Measurements from ENCODE around the gene POLH. TPM values are rescaled to one million over a fixed set of nuclear protein-coding genes. Genes with fewer than 3 reads are reported as not detected.
"Not testable (repeated sequence)": the region's sequence is repeated elsewhere in the genome, so short reads cannot be mapped to it uniquely, and the experiment has no call there.

The POLH gene
- total RNA-seq, 1 donor: 26.4 TPM

DNA sequence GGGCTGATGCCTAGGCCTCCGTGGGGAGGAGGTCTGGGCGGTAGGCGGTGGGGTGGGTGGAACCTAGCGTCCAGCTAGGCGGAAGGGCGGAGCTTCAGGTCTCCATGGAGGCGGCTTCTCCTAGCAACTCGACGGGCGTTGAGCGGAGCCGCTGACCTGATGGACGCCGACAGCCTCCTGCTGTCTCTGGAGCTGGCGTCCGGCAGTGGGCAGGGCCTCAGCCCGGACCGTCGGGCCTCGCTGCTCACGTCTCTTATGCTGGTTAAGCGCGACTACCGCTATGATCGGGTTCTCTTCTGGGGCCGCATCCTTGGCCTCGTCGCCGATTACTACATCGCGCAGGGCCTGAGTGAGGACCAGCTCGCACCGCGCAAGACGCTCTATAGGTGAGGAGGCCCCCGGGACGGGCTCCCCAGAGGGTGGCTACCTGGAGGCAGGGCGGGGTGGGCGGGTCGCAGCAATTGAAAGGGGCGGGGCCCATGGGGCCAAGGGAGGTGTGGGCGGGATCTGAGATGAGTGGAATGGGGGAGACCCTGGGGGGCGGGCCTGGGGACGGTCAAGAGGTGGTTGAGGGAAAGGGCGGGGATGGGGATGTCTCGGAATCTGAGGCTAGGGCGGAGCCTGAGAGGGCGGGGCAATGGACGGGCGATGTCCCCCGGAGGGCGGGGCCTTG lies 69.1 kb downstream of the POLH start, which contains the start of gene RSPH9:
Gene RSPH9, plus strand, starts transcription at position 97 of the 673 bp plus-strand sequence. Its CDS starts 63 bp downstream, at position 160.
- H3K9me3 ChIP-seq (ENCODE audit: low read depth, low read length): no peaks in the 10 kb centered on the region
- H3K27ac ChIP-seq (ENCODE audit: low read depth, low read length): no peak within 1 kb of the TSS
- peaks cover 8% of the 10 kb centered on the region for H4K20me1 ChIP-seq (ENCODE audit: insufficient read depth, low read length)
- H3K4me2 ChIP-seq (ENCODE audit: insufficient read depth, low read length): peak within 1 kb of the TSS; percentile 77
- peak within 1 kb of the TSS; percentile 72 for H3K4me3 ChIP-seq (ENCODE audit: insufficient read depth, low read length)
- H3K27me3 ChIP-seq (ENCODE audit: insufficient read depth, low read length): no peaks in the 10 kb centered on the region
- peaks cover 15% of the 10 kb centered on the region for H3K36me3 ChIP-seq (ENCODE audit: insufficient read depth, low read length)
- H2AFZ ChIP-seq (ENCODE audit: low read length): peak within 1 kb of the TSS; percentile 92
- H3K79me2 ChIP-seq (ENCODE audit: insufficient read depth, low read length): peaks cover 8% of the 10 kb centered on the region
- DNase-seq (ENCODE audit: insufficient read length, low spot score, missing footprints): peak; percentile 91
- no peaks in the 10 kb centered on the region for H3K4me1 ChIP-seq (ENCODE audit: insufficient read depth, low read length)
- TF ChIP-seq, protein P1, sequence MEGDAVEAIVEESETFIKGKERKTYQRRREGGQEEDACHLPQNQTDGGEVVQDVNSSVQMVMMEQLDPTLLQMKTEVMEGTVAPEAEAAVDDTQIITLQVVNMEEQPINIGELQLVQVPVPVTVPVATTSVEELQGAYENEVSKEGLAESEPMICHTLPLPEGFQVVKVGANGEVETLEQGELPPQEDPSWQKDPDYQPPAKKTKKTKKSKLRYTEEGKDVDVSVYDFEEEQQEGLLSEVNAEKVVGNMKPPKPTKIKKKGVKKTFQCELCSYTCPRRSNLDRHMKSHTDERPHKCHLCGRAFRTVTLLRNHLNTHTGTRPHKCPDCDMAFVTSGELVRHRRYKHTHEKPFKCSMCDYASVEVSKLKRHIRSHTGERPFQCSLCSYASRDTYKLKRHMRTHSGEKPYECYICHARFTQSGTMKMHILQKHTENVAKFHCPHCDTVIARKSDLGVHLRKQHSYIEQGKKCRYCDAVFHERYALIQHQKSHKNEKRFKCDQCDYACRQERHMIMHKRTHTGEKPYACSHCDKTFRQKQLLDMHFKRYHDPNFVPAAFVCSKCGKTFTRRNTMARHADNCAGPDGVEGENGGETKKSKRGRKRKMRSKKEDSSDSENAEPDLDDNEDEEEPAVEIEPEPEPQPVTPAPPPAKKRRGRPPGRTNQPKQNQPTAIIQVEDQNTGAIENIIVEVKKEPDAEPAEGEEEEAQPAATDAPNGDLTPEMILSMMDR (IDR thresholded peaks at IDR 0.05; ENCODE audit: extremely low read depth, low read depth, low read length): no peak

DNA sequence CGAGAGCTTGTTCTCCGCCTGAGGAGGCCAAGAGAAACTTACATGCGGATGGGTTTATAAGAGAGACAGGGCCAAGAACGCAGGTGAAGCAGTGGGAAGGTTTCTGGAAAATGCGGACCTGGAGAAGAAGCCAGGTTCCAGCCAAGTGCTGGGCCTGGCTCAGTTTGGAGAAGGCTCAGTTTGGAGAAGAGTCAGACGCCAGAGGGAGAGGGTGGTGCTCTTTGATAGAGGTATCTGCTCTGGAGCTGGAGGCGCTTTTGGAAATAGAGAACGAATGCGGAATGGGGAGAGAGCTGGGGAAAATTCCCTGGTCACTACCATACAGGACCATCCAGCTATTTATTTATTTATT lies 69.6 kb downstream of the POLH start:
- Histone ChIP-seq H2AFZ (ENCODE audit: low read length) (peak overlapping the region; percentile 86), H3K4me1 (ENCODE audit: insufficient read depth, low read length) (no peaks in the 10 kb centered on the region), H3K79me2 (ENCODE audit: insufficient read depth, low read length) (peaks cover 3% of the 10 kb centered on the region), H4K20me1 (ENCODE audit: insufficient read depth, low read length) (peaks cover 6% of the 10 kb centered on the region), H3K36me3 (ENCODE audit: insufficient read depth, low read length) (peaks cover 9% of the 10 kb centered on the region), H3K4me2 (ENCODE audit: insufficient read depth, low read length) (peak overlapping the region; percentile 77), H3K9me3 (ENCODE audit: low read depth, low read length) (no peaks in the 10 kb centered on the region), H3K27me3 (ENCODE audit: insufficient read depth, low read length) (no peaks in the 10 kb centered on the region), H3K27ac (ENCODE audit: low read depth, low read length) (no peak overlapping the region), H3K4me3 (ENCODE audit: insufficient read depth, low read length) (peak overlapping the region; percentile 72)
- TF ChIP-seq, protein P1 (IDR thresholded peaks at IDR 0.05; ENCODE audit: extremely low read depth, low read depth, low read length): no peak
- DNase-seq (ENCODE audit: insufficient read length, low spot score, missing footprints): no peak

DNA sequence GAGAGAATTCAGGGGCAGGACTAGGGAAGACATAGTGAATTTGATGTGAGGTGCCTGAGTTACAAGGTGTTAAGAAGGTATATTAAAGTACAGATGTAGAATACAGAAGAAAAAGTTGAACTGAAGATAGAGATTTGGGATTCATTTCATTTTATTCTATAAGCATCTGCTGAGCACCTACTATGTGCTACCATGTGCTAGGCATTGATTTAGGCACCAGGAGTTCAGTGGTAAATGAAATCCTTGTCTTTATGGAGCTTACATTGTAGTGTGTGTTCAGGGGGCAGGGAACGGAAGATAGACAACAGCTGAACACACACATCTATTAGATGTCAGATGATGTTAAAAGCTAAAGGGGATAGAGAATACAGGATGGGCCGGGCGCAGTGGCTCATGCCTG lies 71.6 kb downstream of the POLH start:
- Histone ChIP-seq H4K20me1 (ENCODE audit: insufficient read depth, low read length) (no peaks in the 10 kb centered on the region), H3K9me3 (ENCODE audit: low read depth, low read length) (no peaks in the 10 kb centered on the region), H3K4me3 (ENCODE audit: insufficient read depth, low read length) (no peak overlapping the region), H3K27ac (ENCODE audit: low read depth, low read length) (no peak overlapping the region), H2AFZ (ENCODE audit: low read length) (no peak overlapping the region), H3K4me1 (ENCODE audit: insufficient read depth, low read length) (no peaks in the 10 kb centered on the region), H3K79me2 (ENCODE audit: insufficient read depth, low read length) (no peaks in the 10 kb centered on the region), H3K27me3 (ENCODE audit: insufficient read depth, low read length) (no peaks in the 10 kb centered on the region), H3K36me3 (ENCODE audit: insufficient read depth, low read length) (no peaks in the 10 kb centered on the region), H3K4me2 (ENCODE audit: insufficient read depth, low read length) (no peak overlapping the region)
- TF ChIP-seq, protein P1 (IDR thresholded peaks at IDR 0.05; ENCODE audit: extremely low read depth, low read depth, low read length): no peak
- no peak for DNase-seq (ENCODE audit: insufficient read length, low spot score, missing footprints)

DNA sequence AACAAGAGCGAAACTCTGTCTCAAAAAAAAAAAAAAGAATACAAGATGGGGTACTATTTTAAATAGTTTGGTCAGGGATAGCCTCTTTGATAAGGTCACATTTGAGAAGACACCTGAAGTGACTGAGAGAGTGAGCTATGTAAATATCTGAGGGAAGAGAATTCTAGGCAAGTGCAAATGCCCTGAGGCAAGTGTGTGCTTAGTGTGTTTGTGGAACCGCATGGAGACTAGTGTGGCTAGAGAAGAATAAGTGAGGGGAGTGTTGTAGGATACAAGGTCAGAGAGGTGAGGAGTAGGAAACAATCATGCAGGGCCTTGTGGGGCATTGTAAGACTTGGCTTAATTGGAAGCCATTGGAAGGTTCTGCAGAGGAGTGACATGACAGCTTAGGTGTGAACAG lies 72.3 kb downstream of the POLH start:
- Histone ChIP-seq H3K4me3 (ENCODE audit: insufficient read depth, low read length) (no peak overlapping the region), H3K36me3 (ENCODE audit: insufficient read depth, low read length) (no peaks in the 10 kb centered on the region), H2AFZ (ENCODE audit: low read length) (no peak overlapping the region), H3K4me2 (ENCODE audit: insufficient read depth, low read length) (no peak overlapping the region), H3K79me2 (ENCODE audit: insufficient read depth, low read length) (no peaks in the 10 kb centered on the region), H3K4me1 (ENCODE audit: insufficient read depth, low read length) (no peaks in the 10 kb centered on the region), H3K9me3 (ENCODE audit: low read depth, low read length) (no peaks in the 10 kb centered on the region), H3K27me3 (ENCODE audit: insufficient read depth, low read length) (no peaks in the 10 kb centered on the region), H3K27ac (ENCODE audit: low read depth, low read length) (no peak overlapping the region), H4K20me1 (ENCODE audit: insufficient read depth, low read length) (no peaks in the 10 kb centered on the region)
- TF ChIP-seq, protein P1 (IDR thresholded peaks at IDR 0.05; ENCODE audit: extremely low read depth, low read depth, low read length): no peak
- no peak for DNase-seq (ENCODE audit: insufficient read length, low spot score, missing footprints)

DNA sequence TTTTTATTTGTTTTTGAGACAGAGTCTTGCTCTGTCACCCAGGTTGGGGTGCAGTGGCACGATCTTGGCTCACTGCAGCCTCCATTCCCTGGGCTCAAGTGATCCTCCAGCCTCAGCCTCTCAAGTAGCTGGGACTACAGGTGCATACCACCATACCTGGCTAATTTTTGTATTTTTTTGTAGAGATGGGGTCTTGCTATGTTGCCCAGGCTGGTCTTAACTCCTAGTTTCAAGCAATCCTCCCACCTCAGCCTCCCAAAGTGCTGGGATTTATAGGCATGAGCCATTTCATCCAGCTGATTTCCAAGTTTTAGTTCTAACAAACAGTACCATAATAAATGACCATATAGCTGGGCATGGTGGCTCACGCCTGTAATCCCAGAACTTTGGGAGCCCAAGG lies 76.8 kb downstream of the POLH start:
- H3K27ac ChIP-seq (ENCODE audit: low read depth, low read length); DNase-seq (ENCODE audit: insufficient read length, low spot score, missing footprints); H3K4me2 ChIP-seq (ENCODE audit: insufficient read depth, low read length); H4K20me1 ChIP-seq (ENCODE audit: insufficient read depth, low read length); H2AFZ ChIP-seq (ENCODE audit: low read length); H3K27me3 ChIP-seq (ENCODE audit: insufficient read depth, low read length); H3K36me3 ChIP-seq (ENCODE audit: insufficient read depth, low read length); H3K4me3 ChIP-seq (ENCODE audit: insufficient read depth, low read length); H3K79me2 ChIP-seq (ENCODE audit: insufficient read depth, low read length); H3K4me1 ChIP-seq (ENCODE audit: insufficient read depth, low read length); H3K9me3 ChIP-seq (ENCODE audit: low read depth, low read length): not testable (repeated sequence)

Measured in osteoblast (primary cell).